ENCODE results near the gene COL9A3. TPM values are rescaled to one million over a fixed set of nuclear protein-coding genes. Genes with fewer than 3 reads are reported as not detected.

The COL9A3 gene
- total RNA-seq, 1 donor from 2014 or later: not detected

DNA sequence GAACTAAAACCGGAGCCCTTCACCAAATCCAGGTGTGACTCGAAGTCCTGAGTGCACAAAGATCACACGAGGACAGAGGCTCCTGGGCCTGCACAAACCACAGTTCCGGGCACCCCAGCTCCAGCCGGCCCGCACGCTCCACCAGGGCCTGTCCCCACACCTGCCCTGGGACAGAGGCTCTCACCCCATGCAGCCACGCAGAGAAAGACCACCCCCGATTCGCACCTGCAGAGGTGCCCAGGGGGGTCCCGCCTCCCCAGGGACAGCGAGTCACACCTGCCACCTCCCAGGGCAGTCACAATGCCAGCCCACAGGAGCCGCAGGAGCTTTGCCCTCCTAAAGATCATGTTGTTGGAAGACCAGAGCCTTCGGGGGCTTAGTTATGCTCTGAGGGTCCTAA lies 45.9 kb upstream of the COL9A3 start:
- TF ChIP-seq, protein P1, sequence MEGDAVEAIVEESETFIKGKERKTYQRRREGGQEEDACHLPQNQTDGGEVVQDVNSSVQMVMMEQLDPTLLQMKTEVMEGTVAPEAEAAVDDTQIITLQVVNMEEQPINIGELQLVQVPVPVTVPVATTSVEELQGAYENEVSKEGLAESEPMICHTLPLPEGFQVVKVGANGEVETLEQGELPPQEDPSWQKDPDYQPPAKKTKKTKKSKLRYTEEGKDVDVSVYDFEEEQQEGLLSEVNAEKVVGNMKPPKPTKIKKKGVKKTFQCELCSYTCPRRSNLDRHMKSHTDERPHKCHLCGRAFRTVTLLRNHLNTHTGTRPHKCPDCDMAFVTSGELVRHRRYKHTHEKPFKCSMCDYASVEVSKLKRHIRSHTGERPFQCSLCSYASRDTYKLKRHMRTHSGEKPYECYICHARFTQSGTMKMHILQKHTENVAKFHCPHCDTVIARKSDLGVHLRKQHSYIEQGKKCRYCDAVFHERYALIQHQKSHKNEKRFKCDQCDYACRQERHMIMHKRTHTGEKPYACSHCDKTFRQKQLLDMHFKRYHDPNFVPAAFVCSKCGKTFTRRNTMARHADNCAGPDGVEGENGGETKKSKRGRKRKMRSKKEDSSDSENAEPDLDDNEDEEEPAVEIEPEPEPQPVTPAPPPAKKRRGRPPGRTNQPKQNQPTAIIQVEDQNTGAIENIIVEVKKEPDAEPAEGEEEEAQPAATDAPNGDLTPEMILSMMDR (IDR thresholded peaks at IDR 0.05; ENCODE audit: insufficient read depth, low read length, severe bottlenecking): no peak
- Histone ChIP-seq H3K36me3 (ENCODE audit: control insufficient read depth, insufficient read depth, low read length) (no peaks in the 10 kb centered on the region), H3K4me3 (ENCODE audit: low read depth, low read length) (no peak overlapping the region), H3K27me3 (ENCODE audit: control insufficient read depth, insufficient read depth, low read length) (peaks cover 8% of the 10 kb centered on the region)
- DNase-seq (ENCODE audit: low read depth) (no peak), FAIRE-seq (no peak)

GRCh38 chr20:62771396-62772102 lies 45.3 kb upstream of the COL9A3 start:
- Histone ChIP-seq H3K4me3 (ENCODE audit: low read depth, low read length) (no peak overlapping the region), H3K36me3 (ENCODE audit: control insufficient read depth, insufficient read depth, low read length) (no peaks in the 10 kb centered on the region), H3K27me3 (ENCODE audit: control insufficient read depth, insufficient read depth, low read length) (peaks cover 6% of the 10 kb centered on the region)
- FAIRE-seq (no peak), DNase-seq (ENCODE audit: low read depth) (no peak)
- TF ChIP-seq, protein P1 (IDR thresholded peaks at IDR 0.05; ENCODE audit: insufficient read depth, low read length, severe bottlenecking): no peak

DNA sequence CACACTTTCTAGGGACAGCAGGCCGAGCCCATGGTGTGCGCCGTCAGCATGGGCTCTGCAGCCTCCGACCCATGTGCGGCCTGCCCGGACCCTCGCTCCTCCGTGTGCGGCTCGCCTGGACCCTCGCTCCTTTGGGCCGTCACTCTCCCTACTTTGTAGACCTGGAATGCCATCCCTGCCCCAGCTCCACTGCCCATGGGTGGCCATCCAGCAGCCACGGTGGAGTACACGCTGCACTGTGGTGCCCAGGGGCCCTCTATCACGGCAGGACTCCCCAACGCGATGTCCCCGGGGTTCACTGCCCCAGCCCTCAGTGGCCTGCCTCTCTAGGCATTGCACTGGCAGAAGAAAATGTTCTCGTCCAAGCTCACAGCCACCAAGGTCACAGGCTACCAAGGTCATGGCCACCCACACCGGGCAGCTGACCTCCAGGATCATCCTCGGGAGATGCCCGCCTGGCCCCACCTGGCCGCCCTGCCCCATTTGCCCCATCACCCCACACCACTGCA lies 44.7 kb upstream of the COL9A3 start:
- no peak for DNase-seq (ENCODE audit: low read depth)
- TF ChIP-seq, protein P1 (IDR thresholded peaks at IDR 0.05; ENCODE audit: insufficient read depth, low read length, severe bottlenecking): no peak
- no peak overlapping the region for H3K4me3 ChIP-seq (ENCODE audit: low read depth, low read length)
- no peak for FAIRE-seq
- no peaks in the 10 kb centered on the region for H3K36me3 ChIP-seq (ENCODE audit: control insufficient read depth, insufficient read depth, low read length)
- peaks cover 6% of the 10 kb centered on the region for H3K27me3 ChIP-seq (ENCODE audit: control insufficient read depth, insufficient read depth, low read length)

GRCh38 chr20:62772619-62772989 lies 44.2 kb upstream of the COL9A3 start:
- DNase-seq (ENCODE audit: low read depth) (no peak), FAIRE-seq (no peak)
- TF ChIP-seq, protein P1 (IDR thresholded peaks at IDR 0.05; ENCODE audit: insufficient read depth, low read length, severe bottlenecking): no peak
- Histone ChIP-seq H3K4me3 (ENCODE audit: low read depth, low read length) (no peak overlapping the region), H3K27me3 (ENCODE audit: control insufficient read depth, insufficient read depth, low read length) (peaks cover 6% of the 10 kb centered on the region), H3K36me3 (ENCODE audit: control insufficient read depth, insufficient read depth, low read length) (no peaks in the 10 kb centered on the region)

GRCh38 chr20:62772990-62773844 lies 43.6 kb upstream of the COL9A3 start:
- H3K4me3 ChIP-seq (ENCODE audit: low read depth, low read length): no peak overlapping the region
- H3K36me3 ChIP-seq (ENCODE audit: control insufficient read depth, insufficient read depth, low read length): no peaks in the 10 kb centered on the region
- DNase-seq (ENCODE audit: low read depth) (peak; percentile 43), FAIRE-seq (peak; percentile 82)
- peaks cover 1% of the 10 kb centered on the region for H3K27me3 ChIP-seq (ENCODE audit: control insufficient read depth, insufficient read depth, low read length)
- TF ChIP-seq, protein P1 (IDR thresholded peaks at IDR 0.05; ENCODE audit: insufficient read depth, low read length, severe bottlenecking): no peak

Measured in bronchial epithelial cell (primary cell).